CD14-positive monocyte (primary cell): ENCODE data around the gene GLIS2. TPM values are rescaled to one million over a fixed set of nuclear protein-coding genes. Genes with fewer than 3 reads are reported as not detected.

ENCODE experiments used
- DNase-seq, 3 donors: peaks; one replicate each; pipeline ENCODE4 v3.0.0-alpha.2; 2011 to 2022
- H2AFZ ChIP-seq: 2 replicates; pipeline ENCODE4 v1.6.0; 2012; ENCODE audit warnings: mild to moderate bottlenecking, low read depth, low read length, inconsistent platforms; ENCODE audit not compliant: insufficient read depth, poor library complexity, severe bottlenecking
- H3K27ac ChIP-seq, 2 donors: 1 replicate in 1 of 2; 2 replicates in 1 of 2; pipeline ENCODE4 v1.5.1; 2012 to 2013; ENCODE audit warnings: low read length in 2 of 2, control low read depth in 1 of 2, inconsistent platforms in 1 of 2, low read depth in 1 of 2, mild to moderate bottlenecking in 1 of 2
- H3K27me3 ChIP-seq, 2 donors: one replicate each; pipeline versions ENCODE4 v1.6.0 to v1.6.1; 2011 to 2013; ENCODE audit warnings: low read length in 2 of 2; ENCODE audit not compliant: control insufficient read depth in 2 of 2, insufficient read depth in 2 of 2
- H3K36me3 ChIP-seq, 2 donors: replicated peaks in 1 of 2; 1 replicate in 1 of 2; 2 replicates in 1 of 2; pipeline versions ENCODE4 v1.5.1 to v1.6.1; 2012 to 2013; ENCODE audit warnings: low read length in 2 of 2, control low read depth in 1 of 2, inconsistent platforms in 1 of 2, mild to moderate bottlenecking in 1 of 2; ENCODE audit not compliant: insufficient read depth in 2 of 2, control insufficient read depth in 1 of 2
- H3K4me1 ChIP-seq, 2 donors: 1 replicate in 1 of 2; 2 replicates in 1 of 2; pipeline versions ENCODE4 v1.5.1 to v1.6.1; 2012 to 2013; ENCODE audit warnings: low read length in 2 of 2, control low read depth in 1 of 2, inconsistent platforms in 1 of 2, mild to moderate bottlenecking in 1 of 2, moderate library complexity in 1 of 2; ENCODE audit not compliant: insufficient read depth in 2 of 2, control insufficient read depth in 1 of 2
- H3K4me2 ChIP-seq: replicated peaks from 2 replicates; pipeline ENCODE3; 2012; ENCODE audit warnings: low read length, moderate library complexity, mild to moderate bottlenecking; ENCODE audit not compliant: poor library complexity, severe bottlenecking; ENCODE audit errors: extremely low read depth
- H3K4me3 ChIP-seq, 3 experiments: fragments of 200-600 bp in 1 of 3; sonication (generic) in 1 of 3; replicated peaks in 1 of 3; 1 replicate in 2 of 3; 2 replicates in 1 of 3; pipeline ENCODE4 v1.5.1; 2011 to 2013; ENCODE audit warnings: low read length in 3 of 3, mild to moderate bottlenecking in 3 of 3, control low read depth in 2 of 3, low read depth in 2 of 3, inconsistent platforms in 1 of 3, moderate library complexity in 1 of 3
- H3K79me2 ChIP-seq: 2 replicates; pipeline ENCODE4 v1.6.0; 2012; ENCODE audit warnings: mild to moderate bottlenecking, control low read depth, inconsistent platforms, low read length, moderate library complexity; ENCODE audit not compliant: insufficient read depth
- H3K9ac ChIP-seq: 2 replicates; pipeline ENCODE4 v1.6.0; 2017; ENCODE audit warnings: low read length, mild to moderate bottlenecking; ENCODE audit not compliant: insufficient read depth, poor library complexity, severe bottlenecking
- H3K9me3 ChIP-seq, 2 donors: replicated peaks in 1 of 2; 1 replicate in 1 of 2; 2 replicates in 1 of 2; pipeline versions ENCODE4 v1.5.1 to v1.6.1; 2012 to 2013; ENCODE audit warnings: low read length in 2 of 2, control low read depth in 1 of 2; ENCODE audit not compliant: control insufficient read depth in 1 of 2, insufficient read depth in 1 of 2
- H4K20me1 ChIP-seq: 2 replicates; pipeline ENCODE4 v1.6.0; 2012; ENCODE audit warnings: mild to moderate bottlenecking, low read length, control low read depth, moderate library complexity; ENCODE audit not compliant: insufficient read depth
- H3K27ac Mint-ChIP-seq, 7 donors: one replicate each; pipeline ENCODE4 v1.8.0; 2020; ENCODE audit warnings: mild to moderate bottlenecking in 7 of 7, mixed read lengths in 7 of 7, moderate library complexity in 6 of 7, inconsistent platforms in 2 of 7
- H3K27me3 Mint-ChIP-seq, 3 donors: one replicate each; pipeline ENCODE4 v1.8.0; 2021 to 2022; ENCODE audit warnings: low read depth in 3 of 3, mild to moderate bottlenecking in 3 of 3, mixed read lengths in 3 of 3, moderate library complexity in 3 of 3, inconsistent platforms in 1 of 3
- H3K36me3 Mint-ChIP-seq, 2 donors: one replicate each; pipeline ENCODE4 v1.8.0; 2020; ENCODE audit warnings: mixed read lengths in 2 of 2, inconsistent platforms in 1 of 2, mild to moderate bottlenecking in 1 of 2
- H3K4me1 Mint-ChIP-seq: one replicate; pipeline ENCODE4 v1.8.0; 2020; ENCODE audit warnings: mild to moderate bottlenecking, mixed read lengths
- H3K4me3 Mint-ChIP-seq, 2 donors: one replicate each; pipeline ENCODE4 v1.8.0; 2020; ENCODE audit warnings: mild to moderate bottlenecking in 2 of 2, mixed read lengths in 2 of 2, moderate library complexity in 1 of 2
- H3K9me3 Mint-ChIP-seq, 7 donors: one replicate each; pipeline ENCODE4 v1.8.0; 2020 to 2022; ENCODE audit warnings: mixed read lengths in 7 of 7, mild to moderate bottlenecking in 6 of 7, moderate library complexity in 6 of 7, inconsistent platforms in 2 of 7
- CTCF ChIP-seq: fragments of 200-600 bp; IDR thresholded peaks from one replicate; pipeline ENCODE4 v1.8.0; 2022; ENCODE audit warnings: antibody characterized with exemption, mild to moderate bottlenecking
- WGBS: methylation state at CpG from one replicate; pipeline ENCODE4 v1.1.5; 2013; ENCODE audit warnings: missing lambda C conversion rate; ENCODE audit not compliant: insufficient coverage; 5-methylcytosine and 5-hydroxymethylcytosine counted together
- intact Hi-C, 2 donors: fragments of 100-400 bp; cut with micrococcal nuclease; formaldehyde crosslinking; loops; one replicate each; pipeline versions ENCODE4 v1.15.0 to v1.15.1; 2023
- polyA plus RNA-seq, 3 donors: library from polyadenylated mRNA; depleted of rRNA in 1 of 3; unstranded in 2 of 3; stranded (reverse) in 1 of 3; fragments of 300-500 nt in 2 of 3; fragments of >200 nt in 1 of 3; fragmentation: Illumina TruSeq in 2 of 3; gene quantifications; 1 replicate in 2 of 3; 2 replicates in 1 of 3; pipeline ENCODE4 v1.2.3, GENCODE V29; 2012 to 2021

Gene GLIS2
- polyA plus RNA-seq, 3 donors, result 0.03 TPM; not detected in 2

- TF ChIP-seq CTCF, result no peak
- intact Hi-C loops, result loop anchor here in 1 of 2 donors (5.0 kb wide), 1 partner anchor 398 kb away; no protein-coding TSS in a partner anchor
- Histone ChIP-seq H4K20me1 (no peaks in the 10 kb centered on the region), H3K27me3 (no peaks in the 10 kb centered on the region), H3K4me3 (no peak overlapping the region), H3K4me2 (no peak overlapping the region), H2AFZ (no peak overlapping the region), H3K4me1 (no peaks in the 10 kb centered on the region), H3K36me3 (peaks cover 14 to 17% of the 10 kb centered on the region in 2 donors), H3K9ac (no peak overlapping the region), H3K27ac (no peak overlapping the region), H3K79me2 (no peaks in the 10 kb centered on the region), H3K9me3 (no peaks in the 10 kb centered on the region)
- Mint-ChIP-seq H3K36me3 (peaks cover 9 to 14% of the 10 kb centered on the region in 2 donors), H3K4me3 (no peak overlapping the region), H3K4me1 (no peaks in the 10 kb centered on the region), H3K27ac (no peak overlapping the region), H3K9me3 (peaks cover 0 to 6% (median 0%) of the 10 kb centered on the region in 7 donors), H3K27me3 (peaks cover 5 to 14% (median 13%) of the 10 kb centered on the region in 3 donors)
- DNase-seq, result no peak
- 90% methylated on average over 26 of the region's 32 CpGs for WGBS
Measured at GRCh38 chr16:4334724-4335495, 19.0 kb downstream of the GLIS2 start.

GRCh38 chr16:4336701-4337539, 21.1 kb downstream of the GLIS2 start:
- Histone ChIP-seq H3K9me3 (no peaks in the 10 kb centered on the region), H3K27ac (no peak overlapping the region), H4K20me1 (peaks cover 12% of the 10 kb centered on the region), H2AFZ (no peak overlapping the region), H3K4me3 (no peak overlapping the region), H3K4me1 (no peaks in the 10 kb centered on the region), H3K36me3 (peaks cover 33 to 37% of the 10 kb centered on the region in 2 donors), H3K79me2 (no peaks in the 10 kb centered on the region), H3K4me2 (no peak overlapping the region), H3K9ac (no peak overlapping the region), H3K27me3 (no peaks in the 10 kb centered on the region)
- Mint-ChIP-seq H3K4me3 (no peak overlapping the region), H3K27me3 (peaks cover 3 to 14% (median 12%) of the 10 kb centered on the region in 3 donors), H3K4me1 (no peaks in the 10 kb centered on the region), H3K9me3 (no peaks in the 10 kb centered on the region), H3K36me3 (peaks cover 21 to 30% of the 10 kb centered on the region in 2 donors), H3K27ac (no peak overlapping the region)
- intact Hi-C loops, result no loop called here
- TF ChIP-seq CTCF, result no peak
- no peak for DNase-seq
- WGBS, result 93% methylated on average over 35 of the region's 41 CpGs
